GM15510 (cell line): Measurements from ENCODE around the gene DGKD.

Experiments
- POLR2A ChIP-seq: IDR thresholded peaks from 3 replicates; pipeline ENCODE4 v1.6.1; 2011; ENCODE audit warnings: borderline replicate concordance; ENCODE audit not compliant: insufficient read length; ENCODE audit errors: extremely low read depth

Gene DGKD

DNA sequence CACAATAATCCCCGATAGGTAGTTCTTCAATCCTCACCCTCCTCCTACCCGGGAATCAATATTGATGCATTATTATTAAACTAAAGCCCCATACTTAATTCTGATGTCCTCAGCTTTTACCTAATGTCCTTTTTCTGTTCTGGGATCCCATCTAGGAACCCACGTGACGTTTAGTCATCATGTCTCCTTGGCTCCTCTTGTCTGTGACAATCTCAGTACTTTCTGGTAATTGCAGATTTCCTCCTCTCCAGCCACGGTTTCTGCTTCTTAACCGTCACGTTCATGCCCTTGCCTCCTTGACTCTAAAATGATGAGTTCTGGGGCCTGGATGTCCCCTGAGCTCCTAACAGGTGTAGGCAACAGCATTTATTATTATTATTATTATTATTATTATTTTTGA, 2.9 kb upstream of the DGKD start:
- TF ChIP-seq POLR2A = no peak

DNA sequence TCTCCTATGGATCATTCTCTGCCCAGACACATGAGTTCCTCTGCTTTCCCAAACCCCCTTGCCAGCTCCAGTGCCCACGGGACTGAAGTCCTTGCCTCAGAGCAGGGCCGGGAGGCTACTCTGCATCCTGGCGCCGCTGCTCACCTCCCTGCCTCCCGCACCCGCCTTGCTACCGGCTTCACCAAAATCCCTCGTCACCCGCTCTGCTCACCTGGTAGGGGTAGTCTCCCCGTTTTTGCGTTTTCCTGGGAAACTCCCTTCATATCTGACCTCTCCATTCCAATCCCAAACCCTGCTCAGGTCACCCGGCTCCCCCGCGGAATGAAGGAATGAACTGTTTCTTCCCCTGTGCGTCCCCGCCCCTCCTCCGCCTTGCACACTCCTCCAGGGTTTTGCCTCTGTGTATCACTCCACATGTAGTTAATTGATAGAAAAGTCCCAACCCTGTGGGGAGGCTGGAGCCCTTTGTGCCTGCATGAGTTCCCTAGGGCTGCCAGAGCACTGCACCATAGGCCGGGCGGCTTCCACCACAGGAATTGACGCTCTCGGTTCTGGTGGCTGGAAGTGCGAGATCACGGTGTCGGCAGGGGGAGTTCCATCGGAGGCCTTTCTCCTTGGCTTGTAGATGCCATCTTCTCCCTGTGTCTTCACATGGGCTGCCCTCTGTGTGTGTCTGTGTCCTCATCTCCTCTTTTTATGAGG, 2.0 kb upstream of the DGKD start:
- TF ChIP-seq POLR2A = no peak

DNA sequence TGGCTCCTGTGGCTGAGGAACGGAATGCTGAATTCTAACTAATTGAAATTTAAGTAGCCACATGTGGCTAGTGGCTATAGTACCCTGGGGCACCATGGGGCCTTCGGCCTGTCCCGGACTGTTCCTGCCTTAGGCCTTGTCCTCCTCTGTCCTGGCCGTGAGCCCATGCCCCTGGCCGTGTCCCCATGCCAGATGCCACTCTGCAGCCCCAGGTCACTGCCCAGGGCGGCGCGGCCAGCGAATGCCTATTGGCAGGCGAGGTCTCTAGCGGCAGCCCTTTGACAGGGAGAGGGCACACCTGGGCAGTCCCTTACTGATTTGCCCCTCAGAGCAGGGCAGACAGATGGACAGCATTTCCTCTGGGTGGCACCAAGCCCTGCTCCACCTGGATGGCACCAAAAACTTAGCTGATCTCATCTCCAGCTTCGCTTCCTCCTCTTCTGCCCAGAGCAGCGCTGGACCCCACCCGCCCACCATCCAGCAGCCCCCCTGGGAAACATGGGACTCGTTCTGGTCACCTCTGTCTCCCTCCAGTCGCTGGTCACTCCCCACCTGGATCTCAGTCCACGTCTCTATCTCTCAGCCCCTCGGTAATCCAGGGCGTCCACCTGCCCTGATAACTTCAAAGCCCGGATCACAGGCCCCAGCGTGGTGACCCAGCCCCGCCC, 1.1 kb upstream of the DGKD start:
- no peak for TF ChIP-seq POLR2A

DNA sequence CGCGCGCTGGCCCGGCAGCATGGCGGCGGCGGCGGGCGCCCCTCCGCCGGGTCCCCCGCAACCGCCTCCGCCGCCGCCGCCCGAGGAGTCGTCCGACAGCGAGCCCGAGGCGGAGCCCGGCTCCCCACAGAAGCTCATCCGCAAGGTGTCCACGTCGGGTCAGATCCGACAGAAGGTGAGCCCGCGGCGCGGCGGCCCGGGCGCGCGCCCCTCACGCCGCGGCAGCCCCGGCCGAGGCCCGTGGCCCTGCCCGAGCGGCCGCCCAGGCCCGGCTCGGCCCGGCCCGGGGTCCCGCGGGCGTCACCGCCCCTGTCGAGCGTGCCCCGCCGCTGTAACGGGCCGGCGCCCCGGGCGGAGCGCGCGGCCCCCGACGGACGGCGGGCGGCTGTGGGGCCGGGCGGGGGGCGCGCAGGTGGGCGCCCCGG, 218 bp downstream of the DGKD start:
- peak; percentile 72 for TF ChIP-seq POLR2A

DNA sequence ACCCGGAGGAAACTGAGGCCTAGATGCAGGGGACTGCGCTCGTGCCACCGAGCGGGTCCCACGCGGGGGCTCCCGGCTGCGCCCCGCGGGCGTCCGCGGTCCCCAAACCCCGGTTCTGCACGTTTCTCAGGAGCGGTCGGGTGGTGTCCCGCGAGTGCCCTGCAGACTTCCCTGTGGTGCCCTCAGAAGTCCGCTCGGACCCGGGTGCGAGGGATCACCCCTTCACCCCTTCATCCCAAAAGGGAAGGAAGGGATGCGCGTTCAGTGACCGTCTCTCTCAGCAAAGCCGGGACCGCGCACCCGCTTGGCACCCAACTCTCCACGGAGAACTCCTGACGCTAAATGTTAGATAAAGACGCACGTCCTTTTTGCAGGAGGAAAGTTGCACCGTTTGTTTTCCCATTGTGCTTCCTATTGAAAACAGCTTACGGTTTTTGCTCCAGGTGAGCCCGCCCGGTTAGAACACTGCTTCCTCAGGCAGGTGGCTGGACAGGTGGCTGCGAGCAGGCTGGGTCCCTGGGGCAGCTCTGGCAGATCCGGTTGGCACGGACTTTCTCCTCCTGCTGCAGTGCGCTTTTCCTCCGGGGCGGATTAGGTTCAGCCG, 779 bp downstream of the DGKD start:
- no peak for TF ChIP-seq POLR2A

DNA sequence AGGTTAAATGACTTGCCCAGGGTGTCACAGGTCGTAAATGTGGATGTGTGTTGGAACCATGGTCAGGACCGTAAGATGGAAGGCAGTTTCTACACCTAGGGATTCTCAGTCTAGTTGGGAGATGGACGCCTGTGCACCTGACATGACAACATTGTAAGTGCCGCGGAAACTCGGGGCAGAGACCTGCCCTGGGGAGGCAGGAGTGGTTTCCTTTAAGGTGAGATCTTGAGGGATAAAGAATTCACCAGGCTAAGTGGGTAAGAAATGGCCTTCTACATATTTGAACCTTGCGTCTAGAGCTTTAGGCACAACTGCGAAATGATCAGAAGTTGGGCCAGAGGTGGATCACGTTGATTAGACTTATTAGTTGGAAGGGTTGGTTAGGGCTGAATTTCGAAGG, 1.6 kb downstream of the DGKD start:
- TF ChIP-seq POLR2A = no peak

DNA sequence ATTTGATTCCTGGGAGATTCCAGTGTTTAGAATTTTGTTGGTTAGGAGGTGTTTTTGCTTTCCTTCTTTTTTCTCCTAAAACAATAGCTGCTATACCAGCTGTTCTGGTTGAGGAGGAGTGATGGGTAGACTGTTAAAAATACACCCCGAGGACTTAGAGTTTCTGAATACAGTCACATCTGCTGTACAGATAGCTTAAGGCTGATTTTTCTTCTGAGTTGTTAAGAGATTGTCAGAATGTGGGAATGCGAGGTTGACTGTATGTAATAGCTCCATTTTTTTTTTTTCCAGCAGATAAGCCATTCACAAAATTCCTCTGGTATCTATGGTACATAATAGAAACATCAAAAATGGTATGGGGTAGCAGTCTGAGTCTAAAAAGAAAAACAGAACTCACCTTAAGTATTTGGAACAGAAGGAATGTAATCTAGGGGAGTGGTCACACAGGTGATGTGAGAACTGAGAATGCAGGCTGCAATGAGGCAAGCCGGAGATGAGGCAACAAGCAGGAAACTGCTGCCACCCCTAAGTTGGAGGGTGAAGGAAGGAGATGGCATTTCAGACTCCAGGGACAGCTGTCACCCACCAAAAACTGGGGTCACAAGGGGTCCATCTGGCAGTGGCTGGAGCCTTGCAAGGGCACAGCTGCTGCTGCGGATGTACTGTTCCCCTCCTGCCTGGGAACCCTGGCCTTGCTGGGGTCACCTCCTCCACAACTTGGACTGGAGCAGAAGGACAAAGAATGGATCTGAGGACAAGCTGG, 2.4 kb downstream of the DGKD start:
- peak; percentile 20 for TF ChIP-seq POLR2A

DNA sequence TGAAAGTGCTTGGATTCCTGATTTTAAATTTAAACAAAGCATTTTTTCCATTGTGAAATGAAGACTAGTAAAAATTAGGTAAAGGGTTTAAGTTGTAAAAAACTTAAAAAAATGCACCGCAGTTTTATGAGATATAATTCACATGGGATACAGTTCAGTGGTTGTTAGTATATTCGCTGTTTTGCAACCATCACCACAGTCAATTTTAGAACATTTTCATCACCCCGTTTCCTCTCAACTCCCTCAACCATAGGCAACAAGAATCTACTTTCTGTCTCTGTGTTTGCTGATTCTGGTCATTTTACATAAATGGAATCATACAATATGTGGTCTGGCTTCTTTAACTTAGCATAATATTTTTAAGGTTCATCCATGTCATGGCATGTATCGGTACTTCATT, 4.0 kb downstream of the DGKD start:
- no peak for TF ChIP-seq POLR2A

DNA sequence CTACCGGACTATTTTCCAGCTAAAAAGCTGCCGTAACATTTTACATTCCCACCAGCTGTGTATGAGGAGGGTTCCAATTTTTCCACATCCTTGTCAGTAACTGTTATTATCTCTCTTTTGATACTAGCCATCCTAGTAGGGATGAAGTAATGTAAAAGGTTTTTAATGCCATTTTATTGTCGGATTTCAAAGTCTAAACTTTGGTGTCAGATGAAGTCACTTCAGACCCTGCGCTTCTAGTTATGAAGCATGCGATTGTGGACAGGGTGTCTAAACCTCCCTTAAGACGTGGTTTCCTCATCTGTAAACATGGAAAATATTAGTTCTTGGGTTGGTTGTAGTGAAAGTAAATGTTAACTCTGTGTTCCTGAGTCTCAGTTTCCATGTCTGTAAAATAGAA, 4.7 kb downstream of the DGKD start:
- no peak for TF ChIP-seq POLR2A

DNA sequence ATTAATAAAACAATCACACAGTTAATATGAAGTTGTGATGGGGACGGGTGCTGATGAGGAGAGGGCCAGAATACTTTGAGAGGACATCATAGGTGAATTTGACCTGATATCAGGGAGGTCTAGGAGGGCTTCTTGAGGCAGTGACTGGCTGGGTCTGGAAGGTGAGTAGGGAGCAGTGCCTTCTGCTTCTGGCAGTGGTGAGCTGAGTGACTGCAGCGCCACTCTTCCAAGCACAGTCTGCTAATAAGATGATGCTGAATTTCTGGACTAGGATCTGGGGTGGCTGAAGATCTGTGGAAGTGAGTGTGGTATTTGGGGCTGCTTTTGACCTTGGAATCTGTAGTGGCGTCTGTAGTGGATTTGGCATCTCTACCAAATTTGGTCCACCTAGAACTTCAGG, 5.5 kb downstream of the DGKD start:
- no peak for TF ChIP-seq POLR2A

DNA sequence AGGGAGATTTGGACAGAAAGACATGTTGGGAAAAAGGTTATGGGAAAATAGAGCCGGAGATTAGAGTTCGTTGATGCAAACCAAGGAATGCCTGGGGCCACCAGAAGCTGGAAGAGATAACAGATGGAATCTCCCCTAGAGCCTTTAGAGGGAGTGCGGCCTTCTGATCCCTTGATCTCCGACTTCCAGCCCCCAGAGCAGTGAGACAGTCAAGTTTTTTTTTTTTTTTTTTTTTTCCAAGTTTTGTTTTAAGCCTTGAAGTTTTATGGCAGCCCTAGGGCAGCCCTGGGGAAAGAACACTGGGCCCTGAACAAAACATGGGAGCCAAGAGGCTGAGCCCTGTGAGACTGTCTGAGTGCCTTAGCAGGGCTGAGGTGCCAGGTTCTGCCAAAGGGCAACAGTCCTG, 6.5 kb downstream of the DGKD start:
- TF ChIP-seq POLR2A = no peak

DNA sequence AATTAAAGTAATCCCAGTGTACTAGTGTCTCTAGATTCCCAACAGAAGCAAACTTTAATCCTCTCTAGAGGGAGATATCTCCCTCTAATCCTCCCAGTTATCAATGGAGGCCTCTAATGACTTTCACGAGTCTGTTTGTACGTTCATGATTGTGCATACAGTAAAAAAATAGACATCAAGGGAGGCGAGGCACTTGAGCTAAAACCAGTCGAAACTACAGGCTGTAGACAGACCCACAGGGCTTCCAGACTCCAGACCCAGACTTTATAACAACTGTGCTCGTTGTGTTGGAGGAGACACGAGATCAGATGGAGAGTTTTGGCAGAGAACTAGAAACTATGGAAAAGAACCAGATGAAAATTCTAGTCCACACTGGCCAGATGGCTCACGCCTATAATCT, 7.0 kb downstream of the DGKD start:
- TF ChIP-seq POLR2A = no peak

DNA sequence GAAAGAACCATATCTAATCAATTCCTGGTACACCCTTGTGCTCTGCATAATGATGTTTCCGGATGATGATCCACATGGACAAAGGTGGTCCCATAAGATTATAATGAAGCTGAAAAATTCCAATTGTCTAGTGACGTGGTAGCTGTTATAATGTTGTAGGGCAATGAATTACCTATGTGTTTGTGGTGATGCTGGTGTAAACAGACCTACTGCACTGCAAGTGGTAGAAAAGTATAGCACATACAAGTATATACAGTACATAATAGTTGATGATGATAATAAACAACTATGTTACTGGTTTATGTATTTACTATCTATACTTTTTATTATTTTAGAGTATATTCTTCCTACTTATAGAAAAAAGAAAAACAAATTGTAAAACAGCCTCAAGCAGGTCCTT, 8.4 kb downstream of the DGKD start:
- TF ChIP-seq POLR2A = no peak

DNA sequence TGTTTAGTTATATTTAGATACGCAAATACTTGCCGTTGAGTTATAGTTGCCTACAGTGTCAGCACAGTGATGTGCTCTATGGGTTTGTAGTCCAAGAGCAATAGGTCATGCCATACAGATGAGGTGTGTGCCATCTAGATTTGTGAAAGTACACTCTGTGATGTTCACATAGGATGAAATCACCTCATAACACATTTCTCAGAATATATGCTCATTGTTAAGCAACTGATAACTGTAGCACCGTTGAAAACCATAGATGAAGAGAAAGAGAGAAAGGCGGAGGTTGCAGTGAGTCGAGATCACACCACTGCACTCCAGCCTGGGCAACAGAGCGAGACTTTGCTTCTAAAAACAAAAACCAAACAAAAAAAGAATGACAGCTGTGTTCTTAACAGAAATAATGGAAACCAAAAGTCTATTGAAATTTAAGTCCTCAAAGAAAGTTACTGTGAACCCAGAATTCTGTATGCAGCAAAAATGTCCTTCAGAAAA, 9.5 kb downstream of the DGKD start:
- no peak for TF ChIP-seq POLR2A
